Gastrocnemius medialis (tissue), 4 donors: ENCODE data around the gene ZFYVE1.

Experiments used
- POLR2A ChIP-seq, 2 donors: fragments of 450-650 bp; IDR thresholded peaks; one replicate each; pipeline ENCODE4 v1.6.1; 2017; ENCODE audit warnings: antibody characterized with exemption in 2 of 2, mild to moderate bottlenecking in 2 of 2, moderate library complexity in 2 of 2
- TF ChIP-seq, protein P1 (sequence below), 5 experiments: fragments of 450-650 bp in 3 of 5; fragments of 200-600 bp in 2 of 5; sonication (generic) in 2 of 5; IDR thresholded peaks in 4 of 5; conservative IDR thresholded peaks in 1 of 5; 1 replicate in 4 of 5; 2 replicates in 1 of 5; pipeline ENCODE4 v1.5.1; 2016 to 2019; ENCODE audit warnings: antibody characterized with exemption in 5 of 5, mild to moderate bottlenecking in 3 of 5, moderate library complexity in 3 of 5

DNA sequence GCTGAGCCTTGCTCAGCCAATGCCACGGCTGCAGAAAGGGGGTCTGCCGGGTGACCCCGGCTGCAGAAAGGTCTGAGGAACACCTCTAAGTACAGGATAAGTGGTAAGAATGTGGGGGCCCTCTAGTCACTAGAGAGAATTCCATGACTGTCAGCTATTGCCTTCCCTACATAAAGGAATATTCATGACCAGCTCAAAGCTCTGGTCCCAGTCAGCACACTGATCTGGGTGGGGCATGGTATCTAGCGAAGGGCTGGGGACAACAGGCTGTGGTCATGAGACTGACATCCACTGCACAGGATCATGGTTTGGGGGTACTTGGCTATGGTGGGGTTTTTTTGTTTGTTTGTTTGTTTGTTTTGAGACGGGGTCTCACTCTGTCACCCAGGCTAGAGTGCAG lies 58.6 kb downstream of the ZFYVE1 start:
- TF ChIP-seq, protein P1, sequence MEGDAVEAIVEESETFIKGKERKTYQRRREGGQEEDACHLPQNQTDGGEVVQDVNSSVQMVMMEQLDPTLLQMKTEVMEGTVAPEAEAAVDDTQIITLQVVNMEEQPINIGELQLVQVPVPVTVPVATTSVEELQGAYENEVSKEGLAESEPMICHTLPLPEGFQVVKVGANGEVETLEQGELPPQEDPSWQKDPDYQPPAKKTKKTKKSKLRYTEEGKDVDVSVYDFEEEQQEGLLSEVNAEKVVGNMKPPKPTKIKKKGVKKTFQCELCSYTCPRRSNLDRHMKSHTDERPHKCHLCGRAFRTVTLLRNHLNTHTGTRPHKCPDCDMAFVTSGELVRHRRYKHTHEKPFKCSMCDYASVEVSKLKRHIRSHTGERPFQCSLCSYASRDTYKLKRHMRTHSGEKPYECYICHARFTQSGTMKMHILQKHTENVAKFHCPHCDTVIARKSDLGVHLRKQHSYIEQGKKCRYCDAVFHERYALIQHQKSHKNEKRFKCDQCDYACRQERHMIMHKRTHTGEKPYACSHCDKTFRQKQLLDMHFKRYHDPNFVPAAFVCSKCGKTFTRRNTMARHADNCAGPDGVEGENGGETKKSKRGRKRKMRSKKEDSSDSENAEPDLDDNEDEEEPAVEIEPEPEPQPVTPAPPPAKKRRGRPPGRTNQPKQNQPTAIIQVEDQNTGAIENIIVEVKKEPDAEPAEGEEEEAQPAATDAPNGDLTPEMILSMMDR (IDR thresholded peaks at IDR 0.05 in 4 of 5, conservative IDR thresholded peaks at IDR 0.05 in 1 of 5), result no peak
- no peak for TF ChIP-seq POLR2A (IDR thresholded peaks at IDR 0.05)
